K562 (cell line): ENCODE measurements around the gene ZNF264. TPM values are rescaled to one million over a fixed set of nuclear protein-coding genes. Genes with fewer than 3 reads are reported as not detected.

Source experiments
- BACH1 ChIP-seq: fragments of 200-800 bp; sonication (Bioruptor generic); IDR thresholded peaks from 2 replicates; pipeline ENCODE4 v1.6.1; 2016; ENCODE audit warnings: missing genetic modification characterization, missing compliant biosample characterization
- DDX20 ChIP-seq: fragments of 450-650 bp; IDR thresholded peaks from 2 replicates; pipeline ENCODE4 v1.6.1; 2016; ENCODE audit warnings: missing genetic modification characterization, low read depth, mild to moderate bottlenecking, missing compliant biosample characterization, moderate library complexity
- HNRNPH1 ChIP-seq: fragments of 200-400 bp; formaldehyde crosslinking; optimal IDR thresholded peaks from 2 replicates; pipeline ENCODE3; 2017; ENCODE audit warnings: low read depth, mild to moderate bottlenecking, low read length, moderate library complexity
- KAT7 ChIP-seq: sonication (generic); formaldehyde crosslinking; IDR thresholded peaks from 2 replicates; pipeline ENCODE4 v1.8.0; 2022; ENCODE audit warnings: missing genetic modification reagents, mild to moderate bottlenecking, borderline replicate concordance
- KLF6 ChIP-seq: fragments of 250-450 bp; sonication (Bioruptor Pico); IDR thresholded peaks from 2 replicates; pipeline ENCODE4 v1.4.0; 2020; ENCODE audit warnings: mild to moderate bottlenecking, moderate library complexity, borderline replicate concordance
- NFE2L1 ChIP-seq: fragments of 450-650 bp; IDR thresholded peaks from 2 replicates; pipeline ENCODE4 v1.6.1; 2016; ENCODE audit warnings: missing genetic modification characterization, low read depth, mild to moderate bottlenecking, missing compliant biosample characterization, moderate library complexity, borderline replicate concordance
- NONO ChIP-seq, 2 experiments: fragments of 200-400 bp in 1 of 2; fragments of 450-650 bp in 1 of 2; formaldehyde crosslinking in 1 of 2; IDR thresholded peaks; 2 replicates each; pipeline ENCODE4 v1.6.1; 2017; ENCODE audit warnings: low read depth in 2 of 2, mild to moderate bottlenecking in 2 of 2, moderate library complexity in 2 of 2, low read length in 1 of 2
- PCBP2 ChIP-seq: fragments of 200-400 bp; formaldehyde crosslinking; IDR thresholded peaks from 2 replicates; pipeline ENCODE4 v1.6.1; 2018; ENCODE audit warnings: low read length, low read depth, mild to moderate bottlenecking, moderate library complexity; ENCODE audit not compliant: poor library complexity, severe bottlenecking
- PHB ChIP-seq: fragments of 250-450 bp; sonication (Bioruptor Pico); IDR thresholded peaks from 2 replicates; pipeline ENCODE4 v1.5.0; 2021
- POLR2G ChIP-seq: fragments of 200-400 bp; formaldehyde crosslinking; IDR thresholded peaks from 2 replicates; pipeline ENCODE4 v1.6.1; 2017; ENCODE audit warnings: low read depth, mild to moderate bottlenecking, antibody characterized with exemption, low read length, moderate library complexity
- PYGO2 ChIP-seq: fragments of 450-650 bp; IDR thresholded peaks from 2 replicates; pipeline ENCODE4 v1.6.1; 2016; ENCODE audit warnings: mild to moderate bottlenecking, missing genetic modification characterization, moderate library complexity, missing compliant biosample characterization
- SIN3A ChIP-seq, 2 experiments: fragments of 150-350 bp in 1 of 2; IDR thresholded peaks; 2 replicates each; pipeline ENCODE4 v1.6.1; 2011 to 2016; ENCODE audit warnings: borderline replicate concordance in 2 of 2, low read depth in 2 of 2, low read length in 2 of 2, mild to moderate bottlenecking in 2 of 2, moderate library complexity in 2 of 2; ENCODE audit not compliant: control insufficient read depth in 1 of 2
- SP2 ChIP-seq: IDR thresholded peaks from 2 replicates; pipeline ENCODE4 v1.6.1; 2011; ENCODE audit warnings: mild to moderate bottlenecking, low read depth, low read length, moderate library complexity; ENCODE audit not compliant: poor library complexity, severe bottlenecking; ENCODE audit errors: extremely low read depth
- SRSF9 ChIP-seq: fragments of 200-400 bp; formaldehyde crosslinking; IDR thresholded peaks from 2 replicates; pipeline ENCODE4 v1.6.1; 2017; ENCODE audit warnings: low read depth, low read length, borderline replicate concordance
- ZNF551 ChIP-seq: fragments of 250-450 bp; sonication (Bioruptor Pico); IDR thresholded peaks from 2 replicates; pipeline ENCODE4 v1.5.0; 2021; ENCODE audit warnings: mild to moderate bottlenecking, moderate library complexity
- ZNF668 ChIP-seq: fragments of 250-450 bp; sonication (Bioruptor Pico); IDR thresholded peaks from 2 replicates; pipeline ENCODE4 v1.8.0; 2022; ENCODE audit warnings: mild to moderate bottlenecking, inconsistent platforms
- ZNF785 ChIP-seq: fragments of 250-450 bp; sonication (Bioruptor Pico); IDR thresholded peaks from 2 replicates; pipeline ENCODE4 v1.4.0; 2020; ENCODE audit warnings: mild to moderate bottlenecking
- ZSCAN32 ChIP-seq: fragments of 450-650 bp; formaldehyde crosslinking; IDR thresholded peaks from 2 replicates; pipeline ENCODE4 v1.4.0; 2020; ENCODE audit warnings: mild to moderate bottlenecking, moderate library complexity
- polyA plus RNA-seq, 8 experiments: library from polyadenylated mRNA; depleted of rRNA in 4 of 8; stranded (reverse) in 5 of 8; unstranded in 3 of 8; fragments of >200 nt; fragmentation: Nextera tagmentation in 2 of 8; fragmentation: Illumina TruSeq in 1 of 8; extraction: Ambion mirVana in 2 of 8; extraction: Trizol in 1 of 8; gene quantifications; 2 replicates each; pipeline versions ENCODE4 v1.2.1 to v1.2.3, GENCODE V29; 2011 to 2014; ENCODE audit warnings: inconsistent platforms in 1 of 8, missing spikeins in 1 of 8
- total RNA-seq, 7 experiments: library from RNA; depleted of rRNA in 6 of 7; stranded (reverse); fragments of >200 nt in 6 of 7; fragmentation: Illumina TruSeq in 2 of 7; extraction: Trizol in 2 of 7; gene quantifications; 2 replicates each; pipeline versions ENCODE4 v1.2.1 to v1.2.3, GENCODE V29; 2011 to 2021; ENCODE audit warnings: low replicate concordance in 1 of 7
- TF ChIP-seq, protein P1 (sequence below): fragments of 450-650 bp; IDR thresholded peaks from 2 replicates; pipeline ENCODE4 v1.6.1; 2016; ENCODE audit warnings: mild to moderate bottlenecking
- TF ChIP-seq, protein P2 (sequence below): sonication (generic); formaldehyde crosslinking; IDR thresholded peaks from 2 replicates; pipeline ENCODE4 v1.9.0; 2022; ENCODE audit warnings: mild to moderate bottlenecking, missing genetic modification reagents
- TF ChIP-seq, protein P3 (sequence below): fragments of 450-650 bp; IDR thresholded peaks from 2 replicates; pipeline ENCODE4 v1.6.1; 2016; ENCODE audit warnings: missing biosample characterization, missing genetic modification characterization
- TF ChIP-seq, protein P4 (sequence below): fragments of 250-450 bp; sonication (Bioruptor Pico); IDR thresholded peaks from 2 replicates; pipeline ENCODE4 v1.4.0; 2020; ENCODE audit warnings: borderline replicate concordance

The ZNF264 gene
- total and polyA plus RNA-seq, 9 of the 15 experiments (the other 6 are each of a cell fraction or from before 2014, with no cell fraction given): 0.08 to 7.9 (median 1.3) TPM

DNA sequence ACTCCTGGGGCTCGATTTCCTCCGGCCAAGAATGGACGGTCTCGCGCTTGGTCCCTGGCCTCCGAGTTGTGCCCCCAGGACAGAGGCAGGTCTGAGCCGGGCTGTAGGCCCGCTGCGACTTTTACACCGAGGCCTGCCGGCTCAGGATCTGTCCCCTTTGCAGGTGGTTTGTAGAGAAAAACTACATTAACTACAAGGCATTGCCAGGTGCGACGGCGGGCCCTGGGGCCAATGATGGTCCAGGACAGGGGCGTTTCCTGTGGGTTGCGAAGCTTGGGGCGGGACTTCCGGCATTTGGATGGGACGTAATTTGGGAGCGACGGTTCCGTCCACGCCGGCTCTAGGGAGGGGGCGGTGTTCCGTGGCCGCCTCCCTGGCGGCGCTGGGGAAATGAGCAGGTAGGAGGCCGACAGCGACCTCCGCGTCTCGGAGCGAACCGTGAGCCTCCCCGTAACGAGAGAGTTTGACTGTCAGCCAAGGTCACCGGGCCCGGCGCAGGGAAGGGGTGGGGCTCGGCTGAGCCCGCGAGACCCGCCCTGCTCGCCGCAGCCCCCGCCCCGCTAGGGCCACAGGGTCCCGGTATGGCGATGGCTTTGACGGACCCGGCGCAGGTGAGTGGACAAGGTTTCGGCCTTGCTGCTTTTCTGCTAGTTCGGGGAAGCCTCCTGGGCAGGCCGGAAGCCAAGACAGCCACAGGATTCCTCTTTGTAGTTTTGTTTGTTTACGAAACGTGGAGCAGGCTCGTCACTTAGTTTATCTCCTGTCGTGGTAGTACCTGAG is 49.2 kb downstream of the ZNF264 start, which contains the start of gene ZNF805 (continued):
- TF ChIP-seq, protein P1, sequence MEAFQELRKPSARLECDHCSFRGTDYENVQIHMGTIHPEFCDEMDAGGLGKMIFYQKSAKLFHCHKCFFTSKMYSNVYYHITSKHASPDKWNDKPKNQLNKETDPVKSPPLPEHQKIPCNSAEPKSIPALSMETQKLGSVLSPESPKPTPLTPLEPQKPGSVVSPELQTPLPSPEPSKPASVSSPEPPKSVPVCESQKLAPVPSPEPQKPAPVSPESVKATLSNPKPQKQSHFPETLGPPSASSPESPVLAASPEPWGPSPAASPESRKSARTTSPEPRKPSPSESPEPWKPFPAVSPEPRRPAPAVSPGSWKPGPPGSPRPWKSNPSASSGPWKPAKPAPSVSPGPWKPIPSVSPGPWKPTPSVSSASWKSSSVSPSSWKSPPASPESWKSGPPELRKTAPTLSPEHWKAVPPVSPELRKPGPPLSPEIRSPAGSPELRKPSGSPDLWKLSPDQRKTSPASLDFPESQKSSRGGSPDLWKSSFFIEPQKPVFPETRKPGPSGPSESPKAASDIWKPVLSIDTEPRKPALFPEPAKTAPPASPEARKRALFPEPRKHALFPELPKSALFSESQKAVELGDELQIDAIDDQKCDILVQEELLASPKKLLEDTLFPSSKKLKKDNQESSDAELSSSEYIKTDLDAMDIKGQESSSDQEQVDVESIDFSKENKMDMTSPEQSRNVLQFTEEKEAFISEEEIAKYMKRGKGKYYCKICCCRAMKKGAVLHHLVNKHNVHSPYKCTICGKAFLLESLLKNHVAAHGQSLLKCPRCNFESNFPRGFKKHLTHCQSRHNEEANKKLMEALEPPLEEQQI: no peak; the same call in 1 of the 2 replicates
- no peak for TF ChIP-seq HNRNPH1
- no peak for TF ChIP-seq PCBP2
- TF ChIP-seq ZNF551 (CRISPR knock-in tag): no peak
- TF ChIP-seq SIN3A (IDR thresholded peaks at IDR 0.05; ENCODE audit: borderline replicate concordance in 2 of 2, control insufficient read depth in 1 of 2, low read depth in 2 of 2, low read length in 2 of 2): peak; percentile 82 to 89; a peak in 3 of 4 replicates
- no peak for TF ChIP-seq ZSCAN32 (CRISPR knock-in tag)
- peak; percentile 92 for TF ChIP-seq POLR2G
- no peak for TF ChIP-seq ZNF668 (CRISPR knock-in tag)
- TF ChIP-seq DDX20 (tag): no peak
- no peak for TF ChIP-seq KAT7 (CRISPR knock-in tag)
- TF ChIP-seq KLF6 (CRISPR knock-in tag): no peak
- TF ChIP-seq ZNF785: no peak
- no peak for TF ChIP-seq NFE2L1 (tag)
- TF ChIP-seq, protein P2, sequence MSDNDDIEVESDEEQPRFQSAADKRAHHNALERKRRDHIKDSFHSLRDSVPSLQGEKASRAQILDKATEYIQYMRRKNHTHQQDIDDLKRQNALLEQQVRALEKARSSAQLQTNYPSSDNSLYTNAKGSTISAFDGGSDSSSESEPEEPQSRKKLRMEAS: peak; percentile 58
- peak; percentile 62 for TF ChIP-seq SP2
- no peak for TF ChIP-seq PHB (CRISPR knock-in tag)
- TF ChIP-seq NONO (IDR thresholded peaks at IDR 0.05; ENCODE audit: low read depth in 2 of 2, low read length in 1 of 2): no peak
- no peak for TF ChIP-seq BACH1 (tag)
- TF ChIP-seq, protein P3, sequence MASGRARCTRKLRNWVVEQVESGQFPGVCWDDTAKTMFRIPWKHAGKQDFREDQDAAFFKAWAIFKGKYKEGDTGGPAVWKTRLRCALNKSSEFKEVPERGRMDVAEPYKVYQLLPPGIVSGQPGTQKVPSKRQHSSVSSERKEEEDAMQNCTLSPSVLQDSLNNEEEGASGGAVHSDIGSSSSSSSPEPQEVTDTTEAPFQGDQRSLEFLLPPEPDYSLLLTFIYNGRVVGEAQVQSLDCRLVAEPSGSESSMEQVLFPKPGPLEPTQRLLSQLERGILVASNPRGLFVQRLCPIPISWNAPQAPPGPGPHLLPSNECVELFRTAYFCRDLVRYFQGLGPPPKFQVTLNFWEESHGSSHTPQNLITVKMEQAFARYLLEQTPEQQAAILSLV (tag): no peak
- no peak for TF ChIP-seq PYGO2 (tag)
- TF ChIP-seq SRSF9: no peak
- TF ChIP-seq, protein P4, sequence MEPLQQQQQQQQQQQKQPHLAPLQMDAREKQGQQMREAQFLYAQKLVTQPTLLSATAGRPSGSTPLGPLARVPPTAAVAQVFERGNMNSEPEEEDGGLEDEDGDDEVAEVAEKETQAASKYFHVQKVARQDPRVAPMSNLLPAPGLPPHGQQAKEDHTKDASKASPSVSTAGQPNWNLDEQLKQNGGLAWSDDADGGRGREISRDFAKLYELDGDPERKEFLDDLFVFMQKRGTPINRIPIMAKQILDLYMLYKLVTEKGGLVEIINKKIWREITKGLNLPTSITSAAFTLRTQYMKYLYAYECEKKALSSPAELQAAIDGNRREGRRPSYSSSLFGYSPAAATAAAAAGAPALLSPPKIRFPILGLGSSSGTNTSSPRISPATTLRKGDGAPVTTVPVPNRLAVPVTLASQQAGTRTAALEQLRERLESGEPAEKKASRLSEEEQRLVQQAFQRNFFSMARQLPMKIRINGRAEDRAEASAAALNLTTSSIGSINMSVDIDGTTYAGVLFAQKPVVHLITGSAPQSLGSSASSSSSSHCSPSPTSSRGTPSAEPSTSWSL (CRISPR knock-in tag): no peak
